GM18868 (cell line): Measurements from ENCODE around the gene USP37.
A peak's percentile ranks its signal among the peaks of the same experiment; 100 is the strongest.

Source experiments
- ATAC-seq: cut with Tn5 transposase; IDR thresholded peaks from one replicate; pipeline ENCODE4 v1.9.1; 2021; ENCODE audit warnings: mild to moderate bottlenecking, moderate library complexity; ENCODE audit not compliant: unreplicated experiment

USP37 gene

GRCh38 chr2:218405746-218406208 lies 162.4 kb downstream of the USP37 start:
- ATAC-seq: peak; percentile 11

GRCh38 chr2:218405086-218405745 lies 162.9 kb downstream of the USP37 start:
- no peak for ATAC-seq

DNA sequence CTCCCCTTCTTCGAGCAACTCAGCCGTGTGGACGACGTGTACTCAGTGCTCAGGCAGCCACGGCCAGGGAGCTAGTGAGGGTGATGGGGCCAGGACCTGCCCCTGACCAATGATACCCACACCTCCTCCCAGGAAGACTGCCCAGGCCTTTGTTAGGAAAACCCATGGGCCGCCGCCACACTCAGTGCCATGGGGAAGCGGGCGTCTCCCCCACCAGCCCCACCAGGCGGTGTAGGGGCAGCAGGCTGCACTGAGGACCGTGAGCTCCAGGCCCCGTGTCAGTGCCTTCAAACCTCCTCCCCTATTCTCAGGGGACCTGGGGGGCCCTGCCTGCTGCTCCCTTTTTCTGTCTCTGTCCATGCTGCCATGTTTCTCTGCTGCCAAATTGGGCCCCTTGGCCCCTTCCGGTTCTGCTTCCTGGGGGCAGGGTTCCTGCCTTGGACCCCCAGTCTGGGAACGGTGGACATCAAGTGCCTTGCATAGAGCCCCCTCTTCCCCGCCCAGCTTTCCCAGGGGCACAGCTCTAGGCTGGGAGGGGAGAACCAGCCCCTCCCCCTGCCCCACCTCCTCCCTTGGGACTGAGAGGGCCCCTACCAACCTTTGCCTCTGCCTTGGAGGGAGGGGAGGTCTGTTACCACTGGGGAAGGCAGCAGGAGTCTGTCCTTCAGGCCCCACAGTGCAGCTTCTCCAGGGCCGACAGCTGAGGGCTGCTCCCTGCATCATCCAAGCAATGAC lies 163.6 kb downstream of the USP37 start:
- ATAC-seq: no peak

DNA sequence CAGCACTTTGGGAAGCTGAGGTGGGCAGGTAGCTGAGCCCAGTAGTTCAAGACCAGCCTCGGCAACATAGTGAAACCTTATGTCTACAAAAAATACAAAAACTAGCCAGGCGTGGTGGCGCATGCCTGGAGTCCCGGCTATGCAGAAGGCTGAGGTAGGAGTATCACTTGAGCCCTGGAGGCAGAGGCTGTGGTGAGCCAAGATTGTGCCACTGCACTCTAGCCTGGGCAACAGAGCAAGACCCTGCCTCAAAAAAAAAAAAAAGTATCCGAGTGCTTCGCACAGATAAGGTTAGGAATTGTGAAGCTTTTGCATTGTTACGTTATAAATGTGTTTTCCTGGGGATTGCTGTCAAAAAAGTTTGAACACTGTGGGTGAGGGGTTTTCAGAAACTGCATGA lies 164.3 kb downstream of the USP37 start:
- ATAC-seq: no peak

- no peak for ATAC-seq
Measured at GRCh38 chr2:218402911-218403411, 165.2 kb downstream of the USP37 start.

- ATAC-seq: no peak
Measured at GRCh38 chr2:218402491-218402901, 165.7 kb downstream of the USP37 start.

DNA sequence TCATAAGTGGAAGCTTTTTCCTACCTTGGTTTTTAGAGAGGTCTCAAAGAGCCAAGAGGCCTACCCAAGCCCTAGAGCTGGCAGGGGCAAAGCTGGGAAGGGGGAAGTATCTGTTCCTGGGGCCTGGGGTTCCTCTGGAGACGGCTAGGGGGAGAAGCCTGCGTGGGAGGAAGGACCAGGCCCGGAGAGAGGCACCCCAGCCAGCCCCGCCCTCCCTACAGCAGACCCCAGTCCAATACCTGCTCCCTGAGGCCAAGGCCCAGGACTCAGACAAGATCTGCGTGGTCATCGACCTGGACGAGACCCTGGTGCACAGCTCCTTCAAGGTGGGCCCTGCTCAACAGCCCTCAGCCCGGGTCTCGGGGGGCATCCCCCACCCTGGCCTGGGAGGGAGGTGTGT lies 166.3 kb downstream of the USP37 start:
- no peak for ATAC-seq

- no peak for ATAC-seq
Measured at GRCh38 chr2:218400930-218401881, 166.9 kb downstream of the USP37 start.
